GM19043 (cell line): ENCODE measurements around the gene LILRA6.
A peak's percentile ranks its signal among the peaks of the same experiment; 100 is the strongest.

Source experiments
- ATAC-seq: cut with Tn5 transposase; IDR thresholded peaks from one replicate; pipeline ENCODE4 v1.9.1; 2021; ENCODE audit warnings: low read depth; ENCODE audit not compliant: unreplicated experiment

The LILRA6 gene

GRCh38 chr19:54190503-54191010, 52.0 kb downstream of the LILRA6 start:
- ATAC-seq, result peak; percentile 43

GRCh38 chr19:54189735-54190502, 52.7 kb downstream of the LILRA6 start:
- ATAC-seq, result peak; percentile 50

GRCh38 chr19:54189145-54189734, 53.4 kb downstream of the LILRA6 start, which contains the start of gene MBOAT7:
MBOAT7 (minus strand) TSS chr19:54189580; CDS start chr19:54188508, 1,072 bp downstream.
- ATAC-seq, result peak; percentile 13

GRCh38 chr19:54188215-54188871, 54.2 kb downstream of the LILRA6 start:
- no peak for ATAC-seq

DNA sequence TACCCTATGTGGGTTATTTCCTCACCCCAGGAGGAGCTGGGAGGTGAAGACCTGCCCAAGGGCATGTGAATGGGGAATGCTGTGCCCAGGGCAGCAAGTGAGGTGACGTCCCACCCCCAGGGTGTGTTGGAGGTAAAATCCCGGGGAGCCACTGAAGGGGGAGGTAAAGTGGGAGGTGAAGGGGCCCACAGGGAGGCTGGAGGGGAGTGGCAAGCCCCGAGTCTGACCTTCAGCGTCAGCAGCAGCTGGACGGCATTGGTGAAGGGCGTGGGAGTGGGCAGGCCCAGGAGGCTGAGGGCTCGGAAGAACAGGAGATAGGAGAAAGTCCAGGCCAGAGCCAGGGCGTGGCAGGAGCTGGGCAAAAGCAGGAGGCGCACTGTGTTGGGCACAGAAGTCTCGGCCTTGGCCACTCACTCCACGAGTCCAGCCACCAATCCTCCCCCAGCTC, 55.6 kb downstream of the LILRA6 start:
- ATAC-seq, result no peak
